Measurements from ENCODE around the gene ABCC4.

Gene ABCC4

GRCh38 chr13:95033890-95034289 is 267.4 kb downstream of the ABCC4 start:
- no peak for DNase-seq

GRCh38 chr13:95032121-95032520 is 269.1 kb downstream of the ABCC4 start:
- DNase-seq: no peak

- no peak for DNase-seq
Observed at GRCh38 chr13:95030821-95031343, 270.4 kb downstream of the ABCC4 start.

- no peak for DNase-seq
Observed at GRCh38 chr13:95027638-95028037, 273.6 kb downstream of the ABCC4 start.

- no peak for DNase-seq
Observed at GRCh38 chr13:95025116-95025515, 276.1 kb downstream of the ABCC4 start.

GRCh38 chr13:95023405-95023804 is 277.8 kb downstream of the ABCC4 start:
- no peak for DNase-seq

- no peak for DNase-seq
Observed at GRCh38 chr13:95020298-95020987, 280.8 kb downstream of the ABCC4 start.

- no peak for DNase-seq
Observed at GRCh38 chr13:95019886-95020285, 281.4 kb downstream of the ABCC4 start.

- DNase-seq: no peak
Observed at GRCh38 chr13:95007322-95007721, 293.9 kb downstream of the ABCC4 start.

- DNase-seq: no peak
Observed at GRCh38 chr13:95005300-95005699, 296.0 kb downstream of the ABCC4 start.

- DNase-seq: no peak
Observed at GRCh38 chr13:95003019-95003813, 298.0 kb downstream of the ABCC4 start.

- no peak for DNase-seq
Observed at GRCh38 chr13:95002126-95002525, 299.1 kb downstream of the ABCC4 start.

- DNase-seq: no peak
Observed at GRCh38 chr13:94999871-95000270, 301.4 kb downstream of the ABCC4 start.

- no peak for DNase-seq
Observed at GRCh38 chr13:94997126-94997525, 304.1 kb downstream of the ABCC4 start.

- DNase-seq: no peak
Observed at GRCh38 chr13:94996445-94996844, 304.8 kb downstream of the ABCC4 start.

- DNase-seq: no peak
Observed at GRCh38 chr13:94994506-94994905, 306.7 kb downstream of the ABCC4 start.

- DNase-seq: no peak
Observed at GRCh38 chr13:94993616-94994015, 307.6 kb downstream of the ABCC4 start.

GRCh38 chr13:94992036-94992960 is 309.0 kb downstream of the ABCC4 start:
- DNase-seq: no peak

GRCh38 chr13:94988654-94989053 is 312.6 kb downstream of the ABCC4 start:
- no peak for DNase-seq

GRCh38 chr13:94987869-94988268 is 313.4 kb downstream of the ABCC4 start:
- no peak for DNase-seq

GRCh38 chr13:94987081-94987480 is 314.2 kb downstream of the ABCC4 start:
- no peak for DNase-seq

- no peak for DNase-seq
Observed at GRCh38 chr13:94984958-94985357, 316.3 kb downstream of the ABCC4 start.

GRCh38 chr13:94978516-94978915 is 322.7 kb downstream of the ABCC4 start:
- DNase-seq: no peak
